SK-N-SH (cell line): ENCODE results near the gene GSTO1. TPM values are rescaled to one million over a fixed set of nuclear protein-coding genes. Genes with fewer than 3 reads are reported as not detected.

Source experiments
- CTCF ChIA-PET: fragments of 300-600, 350-600 bp; formaldehyde crosslinking; extraction: SDS; loops from one replicate; lab custom pipeline; 2021; lab: Yijun Ruan, JAX
- POLR2A ChIA-PET: fragments of 350-600 bp; sonication (Branson Sonifier 250); formaldehyde crosslinking; extraction: SDS; loops from one replicate; lab custom pipeline; 2020; ENCODE audit warnings: antibody characterized with exemption, inconsistent platforms; lab: Yijun Ruan, JAX
- DNase-seq: peaks from one replicate; pipeline ENCODE4 v3.0.0; 2012
- H2AFZ ChIP-seq: fragments of 200-600 bp; sonication (generic); 2 replicates; pipeline ENCODE4 v1.8.1; 2016; ENCODE audit warnings: antibody characterized with exemption, mild to moderate bottlenecking, low read depth
- H3F3A ChIP-seq: fragments of 200-600 bp; sonication (generic); replicated peaks from 2 replicates; pipeline ENCODE3; 2016; ENCODE audit warnings: antibody characterized with exemption, mild to moderate bottlenecking; ENCODE audit not compliant: insufficient read depth
- H3K27ac ChIP-seq, 2 experiments: fragments of 200-500 bp in 1 of 2; fragments of 200-600 bp in 1 of 2; sonication (Bioruptor generic) in 1 of 2; sonication (generic), shearing (Covaris generic) in 1 of 2; 2 replicates each; pipeline versions ENCODE4 v1.5.1 to v1.6.1; 2014 to 2016; ENCODE audit warnings: low read depth in 2 of 2, inconsistent platforms in 1 of 2, low read length in 1 of 2, mild to moderate bottlenecking in 1 of 2, mixed read lengths in 1 of 2
- H3K27me3 ChIP-seq: fragments of 200-600 bp; sonication (generic), shearing (Covaris generic); 2 replicates; pipeline ENCODE4 v1.6.1; 2016; ENCODE audit warnings: mixed run types; ENCODE audit not compliant: insufficient read depth
- H3K36me3 ChIP-seq, 2 experiments: fragments of 200-500 bp in 1 of 2; fragments of 200-600 bp in 1 of 2; sonication (Bioruptor generic) in 1 of 2; sonication (generic) in 1 of 2; replicated peaks in 1 of 2; 2 replicates each; pipeline versions ENCODE3 to v1.5.1; 2014 to 2016; ENCODE audit warnings: low read length in 1 of 2, mild to moderate bottlenecking in 1 of 2; ENCODE audit not compliant: insufficient read depth in 2 of 2, control insufficient read depth in 1 of 2
- H3K4me1 ChIP-seq, 2 experiments: fragments of 200-500 bp in 1 of 2; fragments of 200-600 bp in 1 of 2; sonication (Bioruptor generic) in 1 of 2; sonication (generic), shearing (Covaris generic) in 1 of 2; 2 replicates each; pipeline versions ENCODE4 v1.5.1 to v1.6.1; 2014 to 2016; ENCODE audit warnings: low read depth in 1 of 2, low read length in 1 of 2, mixed run types in 1 of 2; ENCODE audit not compliant: insufficient read depth in 2 of 2, control insufficient read depth in 1 of 2
- H3K4me2 ChIP-seq: fragments of 200-600 bp; sonication (generic), shearing (Covaris generic); 2 replicates; pipeline ENCODE4 v1.6.1; 2017; ENCODE audit warnings: mixed run types
- H3K4me3 ChIP-seq, 2 experiments: fragments of 200-500 bp in 1 of 2; fragments of 200-600 bp in 1 of 2; sonication (Bioruptor generic) in 1 of 2; sonication (generic), shearing (Covaris generic) in 1 of 2; 2 replicates each; pipeline versions ENCODE4 v1.5.1 to v1.8.1; 2014 to 2016; ENCODE audit warnings: low read depth in 2 of 2, inconsistent platforms in 1 of 2, low read length in 1 of 2, mild to moderate bottlenecking in 1 of 2, mixed read lengths in 1 of 2, moderate library complexity in 1 of 2
- H3K79me2 ChIP-seq: fragments of 200-600 bp; sonication (generic); 2 replicates; pipeline ENCODE4 v1.8.1; 2017; ENCODE audit warnings: mild to moderate bottlenecking; ENCODE audit not compliant: insufficient read depth
- H3K9ac ChIP-seq: fragments of 200-600 bp; sonication (generic); 2 replicates; pipeline ENCODE4 v1.6.1; 2017; ENCODE audit warnings: mixed run types
- H3K9me2 ChIP-seq: fragments of 200-600 bp; sonication (generic); 2 replicates; pipeline ENCODE4 v1.6.1; 2017; ENCODE audit warnings: mixed run types
- H3K9me3 ChIP-seq: fragments of 200-600 bp; sonication (generic); 2 replicates; pipeline ENCODE4 v1.6.1; 2017; ENCODE audit warnings: mixed run types, mild to moderate bottlenecking, moderate library complexity
- H4K20me1 ChIP-seq: fragments of 200-600 bp; sonication (generic); 2 replicates; pipeline ENCODE4 v1.6.1; 2017; ENCODE audit warnings: mild to moderate bottlenecking, mixed run types; ENCODE audit not compliant: insufficient read depth
- FOSL2 ChIP-seq: IDR thresholded peaks from 2 replicates; pipeline ENCODE4 v1.4.0; 2012; ENCODE audit warnings: low read depth, mild to moderate bottlenecking, moderate library complexity, borderline replicate concordance
- GABPA ChIP-seq: IDR thresholded peaks from 2 replicates; pipeline ENCODE4 v1.4.0; 2012; ENCODE audit warnings: low read depth, mild to moderate bottlenecking
- JUND ChIP-seq: IDR thresholded peaks from 2 replicates; pipeline ENCODE4 v1.4.0; 2012
- POLR2AphosphoS5 ChIP-seq: IDR thresholded peaks from 2 replicates; pipeline ENCODE4 v1.6.1; 2012; ENCODE audit warnings: low read depth, low read length
- RFX5 ChIP-seq: IDR thresholded peaks from 2 replicates; pipeline ENCODE4 v1.6.1; 2012; ENCODE audit warnings: mild to moderate bottlenecking, improper control_type of control experiment, low read length
- TAF1 ChIP-seq: IDR thresholded peaks from 2 replicates; pipeline ENCODE4 v1.6.1; 2012; ENCODE audit warnings: low read depth, mild to moderate bottlenecking, low read length, moderate library complexity, borderline replicate concordance
- WGBS: methylation state at CpG from one replicate; pipeline ENCODE4 v1.1.6; 2017; ENCODE audit warnings: low lambda C conversion rate; 5-methylcytosine and 5-hydroxymethylcytosine counted together
- polyA plus RNA-seq, 3 experiments: library from polyadenylated mRNA; depleted of rRNA; stranded (reverse); fragments of >200 nt; gene quantifications; 2 replicates each; pipeline ENCODE4 v1.2.3, GENCODE V29; 2012
- TF ChIP-seq, protein P1 (sequence below): fragments of 150-350 bp; IDR thresholded peaks from 2 replicates; pipeline ENCODE4 v1.6.1; 2016; ENCODE audit warnings: mild to moderate bottlenecking, low read depth, low read length
- TF ChIP-seq, protein P2 (sequence below): IDR thresholded peaks from 2 replicates; pipeline ENCODE4 v1.4.0; 2012; ENCODE audit warnings: low read depth, borderline replicate concordance
- TF ChIP-seq, protein P3 (sequence below): IDR thresholded peaks from 2 replicates; pipeline ENCODE4 v1.4.0; 2012; ENCODE audit warnings: low read depth, borderline replicate concordance

The GSTO1 gene
- polyA plus RNA-seq, 1 of the 3 experiments (the other 2 are of a cell fraction) = 126 TPM

DNA sequence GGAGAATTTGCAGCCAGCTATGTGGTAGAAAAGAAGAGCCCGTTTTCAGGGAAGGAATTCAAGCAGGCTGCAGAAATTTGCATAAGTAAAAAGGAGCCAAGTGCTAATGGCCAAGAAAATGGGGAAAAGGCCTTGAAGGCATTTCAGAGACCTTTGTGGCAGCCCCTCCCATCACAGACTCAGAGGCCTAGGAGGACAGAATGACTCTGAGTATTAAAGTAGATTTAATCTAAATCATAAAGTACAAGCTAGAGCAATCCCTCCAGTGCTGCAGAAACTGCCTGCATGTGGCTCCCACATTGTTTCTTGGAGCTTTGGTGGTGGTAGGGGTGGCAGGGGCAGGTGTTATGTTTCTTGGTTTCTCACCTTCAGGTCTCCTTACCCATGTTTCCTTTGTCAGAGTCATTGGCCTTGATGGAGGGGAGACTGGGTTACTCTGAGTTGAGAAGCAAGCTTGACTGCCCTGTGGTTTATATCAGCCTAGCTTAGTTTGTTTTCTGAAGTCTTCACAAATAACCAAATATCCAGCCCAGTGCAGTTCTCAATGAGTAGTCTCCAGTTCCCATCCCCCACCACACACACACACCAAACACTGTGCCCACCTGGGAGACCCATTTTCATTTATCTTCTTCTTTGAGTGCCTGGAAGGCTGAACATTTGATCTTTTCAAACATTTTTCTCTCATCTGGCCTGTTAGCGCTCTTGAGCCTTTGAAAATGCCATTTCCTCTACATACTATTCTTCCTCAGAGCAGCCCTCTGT is 49.1 kb downstream of the GSTO1 start:
- H4K20me1 ChIP-seq = no peaks in the 10 kb centered on the region
- no peak overlapping the region for H3K27ac ChIP-seq
- CTCF ChIA-PET = interaction anchor here (1.1 to 10.3 kb wide), 10 partner anchors 10 to 48 kb away, joined by 3 to 152 read pairs (median 8); partner anchors contain the start of genes CFAP58 and ITPRIP
- POLR2A ChIA-PET = no interaction called here
- H3K4me3 ChIP-seq = no peak overlapping the region
- H3K9me2 ChIP-seq = no peaks in the 10 kb centered on the region
- no peak overlapping the region for H3K4me2 ChIP-seq
- H3F3A ChIP-seq = peaks cover 19% of the 10 kb centered on the region
- no peaks in the 10 kb centered on the region for H3K9me3 ChIP-seq
- H3K79me2 ChIP-seq = peaks cover 2% of the 10 kb centered on the region; the same call in 1 of the 2 replicates
- no peaks in the 10 kb centered on the region for H3K36me3 ChIP-seq
- no peak for DNase-seq
- no peaks in the 10 kb centered on the region for H3K27me3 ChIP-seq
- H3K4me1 ChIP-seq = peaks cover 34 to 36% of the 10 kb centered on the region in 2 experiments
- H2AFZ ChIP-seq = no peak overlapping the region
- 52% methylated on average over 2 of the region's 2 CpGs for WGBS
- TF ChIP-seq TAF1 = no peak
- no peak overlapping the region for H3K9ac ChIP-seq

DNA sequence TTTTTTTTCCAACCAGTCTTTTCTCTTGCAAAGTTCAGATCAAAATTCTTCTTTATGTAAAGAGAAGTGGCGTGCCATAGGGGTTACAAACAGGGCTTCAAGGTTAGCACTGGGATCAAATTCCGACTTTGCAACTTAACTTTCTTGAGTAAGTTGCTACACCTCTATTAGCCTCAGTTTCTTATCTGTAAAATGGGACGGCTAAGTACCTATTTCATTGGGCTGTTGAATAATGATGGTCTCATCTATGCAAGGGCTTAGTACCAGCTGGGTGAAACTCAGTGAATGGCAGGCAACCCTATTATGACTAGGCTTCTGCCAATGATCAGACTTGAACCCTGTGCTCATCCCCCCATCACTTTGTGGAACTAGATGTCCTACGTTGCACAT is 49.7 kb downstream of the GSTO1 start:
- Histone ChIP-seq H3K79me2 (peaks cover 4% of the 10 kb centered on the region), H3K36me3 (no peaks in the 10 kb centered on the region), H3K9me3 (no peaks in the 10 kb centered on the region), H2AFZ (no peak overlapping the region), H3K27me3 (no peaks in the 10 kb centered on the region), H4K20me1 (no peaks in the 10 kb centered on the region), H3K4me1 (peaks cover 28 to 31% of the 10 kb centered on the region in 2 experiments), H3K9ac (no peak overlapping the region), H3F3A (peaks cover 20% of the 10 kb centered on the region), H3K27ac (no peak overlapping the region), H3K9me2 (no peaks in the 10 kb centered on the region), H3K4me2 (no peak overlapping the region), H3K4me3 (no peak overlapping the region)
- no peak for TF ChIP-seq FOSL2
- TF ChIP-seq RFX5 = no peak
- no peak for TF ChIP-seq JUND
- no peak for TF ChIP-seq GABPA
- TF ChIP-seq, protein P1, sequence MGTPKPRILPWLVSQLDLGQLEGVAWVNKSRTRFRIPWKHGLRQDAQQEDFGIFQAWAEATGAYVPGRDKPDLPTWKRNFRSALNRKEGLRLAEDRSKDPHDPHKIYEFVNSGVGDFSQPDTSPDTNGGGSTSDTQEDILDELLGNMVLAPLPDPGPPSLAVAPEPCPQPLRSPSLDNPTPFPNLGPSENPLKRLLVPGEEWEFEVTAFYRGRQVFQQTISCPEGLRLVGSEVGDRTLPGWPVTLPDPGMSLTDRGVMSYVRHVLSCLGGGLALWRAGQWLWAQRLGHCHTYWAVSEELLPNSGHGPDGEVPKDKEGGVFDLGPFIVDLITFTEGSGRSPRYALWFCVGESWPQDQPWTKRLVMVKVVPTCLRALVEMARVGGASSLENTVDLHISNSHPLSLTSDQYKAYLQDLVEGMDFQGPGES = no peak
- TF ChIP-seq POLR2AphosphoS5 = no peak
- TF ChIP-seq TAF1 = no peak
- TF ChIP-seq, protein P2, sequence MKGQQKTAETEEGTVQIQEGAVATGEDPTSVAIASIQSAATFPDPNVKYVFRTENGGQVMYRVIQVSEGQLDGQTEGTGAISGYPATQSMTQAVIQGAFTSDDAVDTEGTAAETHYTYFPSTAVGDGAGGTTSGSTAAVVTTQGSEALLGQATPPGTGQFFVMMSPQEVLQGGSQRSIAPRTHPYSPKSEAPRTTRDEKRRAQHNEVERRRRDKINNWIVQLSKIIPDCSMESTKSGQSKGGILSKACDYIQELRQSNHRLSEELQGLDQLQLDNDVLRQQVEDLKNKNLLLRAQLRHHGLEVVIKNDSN = no peak
- TF ChIP-seq, protein P3, sequence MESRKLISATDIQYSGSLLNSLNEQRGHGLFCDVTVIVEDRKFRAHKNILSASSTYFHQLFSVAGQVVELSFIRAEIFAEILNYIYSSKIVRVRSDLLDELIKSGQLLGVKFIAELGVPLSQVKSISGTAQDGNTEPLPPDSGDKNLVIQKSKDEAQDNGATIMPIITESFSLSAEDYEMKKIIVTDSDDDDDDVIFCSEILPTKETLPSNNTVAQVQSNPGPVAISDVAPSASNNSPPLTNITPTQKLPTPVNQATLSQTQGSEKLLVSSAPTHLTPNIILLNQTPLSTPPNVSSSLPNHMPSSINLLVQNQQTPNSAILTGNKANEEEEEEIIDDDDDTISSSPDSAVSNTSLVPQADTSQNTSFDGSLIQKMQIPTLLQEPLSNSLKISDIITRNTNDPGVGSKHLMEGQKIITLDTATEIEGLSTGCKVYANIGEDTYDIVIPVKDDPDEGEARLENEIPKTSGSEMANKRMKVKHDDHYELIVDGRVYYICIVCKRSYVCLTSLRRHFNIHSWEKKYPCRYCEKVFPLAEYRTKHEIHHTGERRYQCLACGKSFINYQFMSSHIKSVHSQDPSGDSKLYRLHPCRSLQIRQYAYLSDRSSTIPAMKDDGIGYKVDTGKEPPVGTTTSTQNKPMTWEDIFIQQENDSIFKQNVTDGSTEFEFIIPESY = no peak
- POLR2A ChIA-PET = no interaction called here
- WGBS = 82% methylated on average over 4 of the region's 4 CpGs
- no peak for DNase-seq
- CTCF ChIA-PET = interaction anchor here (1.1 to 10.3 kb wide), 9 partner anchors 11 to 61 kb away, joined by 4 to 152 read pairs (median 12); partner anchors contain the start of genes CFAP58 and ITPRIP
